ENCODE results near the gene ATP6V1C2.

DNA sequence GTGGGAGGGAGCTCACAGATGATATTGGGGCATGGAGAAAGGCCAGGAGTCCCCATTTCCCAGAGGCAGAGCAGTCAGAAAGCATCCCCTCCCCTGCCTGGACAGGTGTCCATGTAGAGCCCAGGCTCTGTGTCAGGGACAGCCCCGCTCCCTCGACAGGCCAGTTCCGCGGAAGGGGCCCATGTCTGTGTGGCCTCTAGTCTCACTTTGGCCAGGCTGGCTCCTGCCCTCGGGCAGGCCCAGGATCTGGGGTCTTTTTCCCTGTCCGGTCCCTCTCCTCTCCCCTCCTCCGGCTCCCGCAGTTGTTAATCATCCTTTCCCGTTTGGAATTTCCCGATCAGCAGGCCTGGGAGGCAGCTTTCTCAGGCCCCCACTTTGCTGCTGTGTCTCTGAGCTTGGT lies 111.6 kb downstream of the ATP6V1C2 start:
- TF ChIP-seq, protein P1, sequence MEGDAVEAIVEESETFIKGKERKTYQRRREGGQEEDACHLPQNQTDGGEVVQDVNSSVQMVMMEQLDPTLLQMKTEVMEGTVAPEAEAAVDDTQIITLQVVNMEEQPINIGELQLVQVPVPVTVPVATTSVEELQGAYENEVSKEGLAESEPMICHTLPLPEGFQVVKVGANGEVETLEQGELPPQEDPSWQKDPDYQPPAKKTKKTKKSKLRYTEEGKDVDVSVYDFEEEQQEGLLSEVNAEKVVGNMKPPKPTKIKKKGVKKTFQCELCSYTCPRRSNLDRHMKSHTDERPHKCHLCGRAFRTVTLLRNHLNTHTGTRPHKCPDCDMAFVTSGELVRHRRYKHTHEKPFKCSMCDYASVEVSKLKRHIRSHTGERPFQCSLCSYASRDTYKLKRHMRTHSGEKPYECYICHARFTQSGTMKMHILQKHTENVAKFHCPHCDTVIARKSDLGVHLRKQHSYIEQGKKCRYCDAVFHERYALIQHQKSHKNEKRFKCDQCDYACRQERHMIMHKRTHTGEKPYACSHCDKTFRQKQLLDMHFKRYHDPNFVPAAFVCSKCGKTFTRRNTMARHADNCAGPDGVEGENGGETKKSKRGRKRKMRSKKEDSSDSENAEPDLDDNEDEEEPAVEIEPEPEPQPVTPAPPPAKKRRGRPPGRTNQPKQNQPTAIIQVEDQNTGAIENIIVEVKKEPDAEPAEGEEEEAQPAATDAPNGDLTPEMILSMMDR (IDR thresholded peaks at IDR 0.05): no peak
- TF ChIP-seq POLR2A (IDR thresholded peaks at IDR 0.05): no peak
